Epithelial cell of proximal tubule (primary cell): Measurements from ENCODE around the gene ZNRF3. TPM values are rescaled to one million over a fixed set of nuclear protein-coding genes. Genes with fewer than 3 reads are reported as not detected.

Experiments
- DNase-seq: peaks from one replicate; pipeline ENCODE4 v3.0.0-alpha.2; 2011; ENCODE audit warnings: low read depth
- H3K4me3 ChIP-seq: 2 replicates; pipeline ENCODE4 v1.5.1; 2011; ENCODE audit warnings: low read depth, mild to moderate bottlenecking, low read length
- CTCF ChIP-seq: conservative IDR thresholded peaks from 2 replicates; pipeline ENCODE4 v1.5.1; 2012; ENCODE audit warnings: low read depth, mild to moderate bottlenecking, low read length
- total RNA-seq: library from RNA; depleted of rRNA; stranded (reverse); fragments of >200 nt; gene quantifications from 2 replicates; pipeline ENCODE4 v1.2.3, GENCODE V29; 2015

ZNRF3 gene
- total RNA-seq, 1 donor from 2014 or later, result 15.6 TPM

- DNase-seq, result peak; percentile 45
- TF ChIP-seq CTCF, result no peak
- H3K4me3 ChIP-seq, result no peak overlapping the region
Observed at GRCh38 chr22:28931844-28932567, 48.6 kb downstream of the ZNRF3 start.

- TF ChIP-seq CTCF, result no peak
Observed at GRCh38 chr22:28933321-28933720, 49.9 kb downstream of the ZNRF3 start.

GRCh38 chr22:28934026-28934425 lies 50.7 kb downstream of the ZNRF3 start:
- H3K4me3 ChIP-seq, result no peak overlapping the region
- DNase-seq, result no peak
- no peak for TF ChIP-seq CTCF

More at GRCh38 chr22:28933321-28933720, 49.9 kb downstream of the ZNRF3 start:
- H3K4me3 ChIP-seq, result no peak overlapping the region
- DNase-seq, result no peak

GRCh38 chr22:28935140-28935539 lies 51.8 kb downstream of the ZNRF3 start:
- TF ChIP-seq CTCF, result no peak
- no peak for DNase-seq
- no peak overlapping the region for H3K4me3 ChIP-seq

GRCh38 chr22:28935713-28936112 lies 52.3 kb downstream of the ZNRF3 start:
- H3K4me3 ChIP-seq, result no peak overlapping the region
- TF ChIP-seq CTCF, result peak; percentile 44
- DNase-seq, result no peak

GRCh38 chr22:28936200-28936599 lies 52.8 kb downstream of the ZNRF3 start:
- no peak for DNase-seq
- H3K4me3 ChIP-seq, result no peak overlapping the region
- TF ChIP-seq CTCF, result no peak
